ENCODE data around the gene WSCD1.

GRCh38 chr17:6096201-6097004, 26.2 kb downstream of the WSCD1 start:
- no peak for TF ChIP-seq CTCF (IDR thresholded peaks at IDR 0.05; ENCODE audit: borderline replicate concordance, extremely low read depth, low read length, poor library complexity, severe bottlenecking)
- no peak for TF ChIP-seq EZH2 (IDR thresholded peaks at IDR 0.05; ENCODE audit: borderline replicate concordance, low read depth, low read length, severe bottlenecking)
